Sigmoid colon (tissue), 3 donors: ENCODE data around the gene AGBL5.

ENCODE experiments used
- CTCF ChIP-seq, 4 experiments: fragments of 450-650 bp in 3 of 4; fragments of 200-600 bp in 1 of 4; IDR thresholded peaks; one replicate each; pipeline ENCODE4 v1.5.1; 2016 to 2019; ENCODE audit warnings: antibody characterized with exemption in 4 of 4, mild to moderate bottlenecking in 3 of 4, moderate library complexity in 2 of 4
- POLR2A ChIP-seq, 2 donors: fragments of 450-650 bp; IDR thresholded peaks; one replicate each; pipeline ENCODE4 v1.6.1; 2016; ENCODE audit warnings: antibody characterized with exemption in 2 of 2, mild to moderate bottlenecking in 2 of 2, moderate library complexity in 2 of 2

GRCh38 chr2:27025861-27026851 lies 25.3 kb upstream of the AGBL5 start:
- TF ChIP-seq CTCF (IDR thresholded peaks at IDR 0.05): no peak
- no peak for TF ChIP-seq POLR2A (IDR thresholded peaks at IDR 0.05)
